Activated CD4-positive, alpha-beta T cell treated with anti-CD3 and anti-CD28 coated beads, Interleukin-2, amount 10 ng/mL, durations not matched to agents 24 days and 14 days (primary cell): ENCODE data around the gene STARD3NL. TPM values are rescaled to one million over a fixed set of nuclear protein-coding genes. Genes with fewer than 3 reads are reported as not detected.
"Not testable (repeated sequence)": the region's sequence is repeated elsewhere in the genome, so short reads cannot be mapped to it uniquely, and the experiment has no call there.

ENCODE experiments used
- DNase-seq: peaks from one replicate; pipeline ENCODE4 v3.0.0; 2022
- H3K27ac Mint-ChIP-seq: one replicate; pipeline ENCODE4 v1.8.0; 2022; ENCODE audit warnings: mild to moderate bottlenecking, mixed read lengths
- H3K27me3 Mint-ChIP-seq: one replicate; pipeline ENCODE4 v1.8.0; 2022; ENCODE audit warnings: mixed read lengths
- H3K36me3 Mint-ChIP-seq: one replicate; pipeline ENCODE4 v1.8.0; 2022; ENCODE audit warnings: low read depth, mild to moderate bottlenecking, mixed read lengths
- H3K4me1 Mint-ChIP-seq: one replicate; pipeline ENCODE4 v1.8.0; 2021; ENCODE audit warnings: mixed read lengths
- H3K4me3 Mint-ChIP-seq: one replicate; pipeline ENCODE4 v1.8.0; 2022; ENCODE audit warnings: mild to moderate bottlenecking, moderate library complexity, mixed read lengths
- H3K9me3 Mint-ChIP-seq: one replicate; pipeline ENCODE4 v1.8.0; 2021; ENCODE audit warnings: mixed read lengths
- intact Hi-C: fragments of 100-400 bp; cut with micrococcal nuclease; formaldehyde crosslinking; loops from one replicate; pipeline ENCODE4 v1.15.1; 2023
- total RNA-seq: library from RNA; stranded (reverse); gene quantifications from 2 replicates; pipeline ENCODE4 v1.2.3, GENCODE V29; 2022

The STARD3NL gene
- total RNA-seq, 1 donor from 2014 or later = 27.5 TPM

GRCh38 chr7:38169847-38170246 is 8.2 kb upstream of the STARD3NL start:
- Mint-ChIP-seq H3K4me1 (peaks cover 22% of the 10 kb centered on the region), H3K27ac (no peak overlapping the region), H3K27me3 (peaks cover 53% of the 10 kb centered on the region), H3K9me3 (peaks cover 9% of the 10 kb centered on the region), H3K4me3 (no peak overlapping the region), H3K36me3 (peaks cover 2% of the 10 kb centered on the region)
- intact Hi-C loops = no loop called here
- no peak for DNase-seq

- intact Hi-C loops = no loop called here
- peaks cover 9% of the 10 kb centered on the region for H3K9me3 Mint-ChIP-seq
- no peak overlapping the region for H3K27ac Mint-ChIP-seq
- DNase-seq = no peak
- peaks cover 22% of the 10 kb centered on the region for H3K4me1 Mint-ChIP-seq
- H3K27me3 Mint-ChIP-seq = peaks cover 45% of the 10 kb centered on the region
- peaks cover 2% of the 10 kb centered on the region for H3K36me3 Mint-ChIP-seq
- no peak overlapping the region for H3K4me3 Mint-ChIP-seq
Observed at GRCh38 chr7:38171623-38172391, 6.2 kb upstream of the STARD3NL start.

GRCh38 chr7:38175547-38175946 is 2.5 kb upstream of the STARD3NL start:
- H3K36me3 Mint-ChIP-seq, H3K4me3 Mint-ChIP-seq, H3K9me3 Mint-ChIP-seq, H3K27ac Mint-ChIP-seq, DNase-seq: not testable (repeated sequence)
- intact Hi-C loops = loop anchor here (5.0 kb wide), 2 partner anchors 48 to 732 kb away; partner anchors contain the start of gene VPS41
- Mint-ChIP-seq H3K4me1 (peaks cover 42% of the 10 kb centered on the region), H3K27me3 (peaks cover 21% of the 10 kb centered on the region)

GRCh38 chr7:38177621-38178003 is 433 bp upstream of the STARD3NL start:
- DNase-seq = no peak
- Mint-ChIP-seq H3K4me1 (peaks cover 35% of the 10 kb centered on the region), H3K36me3 (peaks cover 7% of the 10 kb centered on the region), H3K4me3 (peak overlapping the region; percentile 97), H3K27ac (peak overlapping the region; percentile 92), H3K27me3 (peaks cover 12% of the 10 kb centered on the region), H3K9me3 (peaks cover 8% of the 10 kb centered on the region)
- intact Hi-C loops = loop anchor here (1.0 to 5.0 kb wide), 6 partner anchors 45 to 730 kb away; partner anchors contain the start of gene VPS41

GRCh38 chr7:38178695-38179344 is 775 bp downstream of the STARD3NL start:
- peak overlapping the region; percentile 92 for H3K27ac Mint-ChIP-seq

GRCh38 chr7:38179776-38180226 is 1.8 kb downstream of the STARD3NL start:
- DNase-seq = no peak
- Mint-ChIP-seq H3K4me1 (peaks cover 24% of the 10 kb centered on the region), H3K4me3 (peak overlapping the region; percentile 97), H3K36me3 (peaks cover 12% of the 10 kb centered on the region), H3K27ac (peak overlapping the region; percentile 66), H3K27me3 (peaks cover under 1% of the 10 kb centered on the region), H3K9me3 (peaks cover 5% of the 10 kb centered on the region)
- intact Hi-C loops = loop anchor here (2.0 to 5.0 kb wide), 4 partner anchors 43 to 728 kb away; partner anchors contain the start of gene VPS41

More at GRCh38 chr7:38178695-38179344, 775 bp downstream of the STARD3NL start:
- H3K4me3 Mint-ChIP-seq = peak overlapping the region; percentile 97
- H3K27me3 Mint-ChIP-seq = peaks cover 9% of the 10 kb centered on the region
- peaks cover 6% of the 10 kb centered on the region for H3K9me3 Mint-ChIP-seq
- peaks cover 33% of the 10 kb centered on the region for H3K4me1 Mint-ChIP-seq
- no peak for DNase-seq
- intact Hi-C loops = loop anchor here (1.0 to 5.0 kb wide), 6 partner anchors 44 to 728 kb away; partner anchors contain the start of gene VPS41
- peaks cover 8% of the 10 kb centered on the region for H3K36me3 Mint-ChIP-seq

GRCh38 chr7:38181111-38181510 is 3.1 kb downstream of the STARD3NL start:
- Mint-ChIP-seq H3K27ac (no peak overlapping the region), H3K4me3 (no peak overlapping the region), H3K9me3 (peaks cover 4% of the 10 kb centered on the region), H3K27me3 (no peaks in the 10 kb centered on the region), H3K4me1 (peaks cover 24% of the 10 kb centered on the region), H3K36me3 (peaks cover 19% of the 10 kb centered on the region)
- no peak for DNase-seq
- intact Hi-C loops = no loop called here

- H3K27ac Mint-ChIP-seq = no peak overlapping the region
- peaks cover 19% of the 10 kb centered on the region for H3K36me3 Mint-ChIP-seq
- no peaks in the 10 kb centered on the region for H3K27me3 Mint-ChIP-seq
- H3K4me3 Mint-ChIP-seq = no peak overlapping the region
- H3K4me1 Mint-ChIP-seq = peaks cover 24% of the 10 kb centered on the region
- no peak for DNase-seq
- H3K9me3 Mint-ChIP-seq = peaks cover 4% of the 10 kb centered on the region
- intact Hi-C loops = no loop called here
Observed at GRCh38 chr7:38182450-38182849, 4.4 kb downstream of the STARD3NL start.

- Mint-ChIP-seq H3K4me3 (no peak overlapping the region), H3K27me3 (no peaks in the 10 kb centered on the region), H3K36me3 (peaks cover 18% of the 10 kb centered on the region), H3K27ac (no peak overlapping the region), H3K9me3 (peaks cover 4% of the 10 kb centered on the region), H3K4me1 (peaks cover 7% of the 10 kb centered on the region)
- intact Hi-C loops = no loop called here
- no peak for DNase-seq
Observed at GRCh38 chr7:38185395-38186307, 7.6 kb downstream of the STARD3NL start.

- Mint-ChIP-seq H3K27me3 (no peaks in the 10 kb centered on the region), H3K27ac (no peak overlapping the region), H3K36me3 (peaks cover 20% of the 10 kb centered on the region), H3K4me1 (peaks cover 7% of the 10 kb centered on the region), H3K9me3 (peaks cover 4% of the 10 kb centered on the region), H3K4me3 (no peak overlapping the region)
- DNase-seq = no peak
- intact Hi-C loops = no loop called here
Observed at GRCh38 chr7:38186593-38187314, 8.7 kb downstream of the STARD3NL start.

GRCh38 chr7:38187794-38188440 is 9.9 kb downstream of the STARD3NL start:
- no peak overlapping the region for H3K27ac Mint-ChIP-seq
- H3K4me1 Mint-ChIP-seq = peaks cover 13% of the 10 kb centered on the region
- peaks cover 4% of the 10 kb centered on the region for H3K9me3 Mint-ChIP-seq
- H3K27me3 Mint-ChIP-seq = no peaks in the 10 kb centered on the region
- no peak overlapping the region for H3K4me3 Mint-ChIP-seq
- peaks cover 21% of the 10 kb centered on the region for H3K36me3 Mint-ChIP-seq
- intact Hi-C loops = no loop called here
- DNase-seq = no peak

- Mint-ChIP-seq H3K36me3 (peaks cover 16% of the 10 kb centered on the region), H3K4me1 (peaks cover 13% of the 10 kb centered on the region), H3K9me3 (no peaks in the 10 kb centered on the region), H3K27ac (no peak overlapping the region), H3K27me3 (no peaks in the 10 kb centered on the region), H3K4me3 (no peak overlapping the region)
- no peak for DNase-seq
- intact Hi-C loops = no loop called here
Observed at GRCh38 chr7:38189231-38189938, 11.3 kb downstream of the STARD3NL start.
